ENCODE results near the gene MAPK1. TPM values are rescaled to one million over a fixed set of nuclear protein-coding genes. Genes with fewer than 3 reads are reported as not detected.
"Not testable (repeated sequence)": the region's sequence is repeated elsewhere in the genome, so short reads cannot be mapped to it uniquely, and the experiment has no call there.

MAPK1 gene
- total and polyA plus RNA-seq, 4 donors, result 87.7 to 183 (median 136) TPM

DNA sequence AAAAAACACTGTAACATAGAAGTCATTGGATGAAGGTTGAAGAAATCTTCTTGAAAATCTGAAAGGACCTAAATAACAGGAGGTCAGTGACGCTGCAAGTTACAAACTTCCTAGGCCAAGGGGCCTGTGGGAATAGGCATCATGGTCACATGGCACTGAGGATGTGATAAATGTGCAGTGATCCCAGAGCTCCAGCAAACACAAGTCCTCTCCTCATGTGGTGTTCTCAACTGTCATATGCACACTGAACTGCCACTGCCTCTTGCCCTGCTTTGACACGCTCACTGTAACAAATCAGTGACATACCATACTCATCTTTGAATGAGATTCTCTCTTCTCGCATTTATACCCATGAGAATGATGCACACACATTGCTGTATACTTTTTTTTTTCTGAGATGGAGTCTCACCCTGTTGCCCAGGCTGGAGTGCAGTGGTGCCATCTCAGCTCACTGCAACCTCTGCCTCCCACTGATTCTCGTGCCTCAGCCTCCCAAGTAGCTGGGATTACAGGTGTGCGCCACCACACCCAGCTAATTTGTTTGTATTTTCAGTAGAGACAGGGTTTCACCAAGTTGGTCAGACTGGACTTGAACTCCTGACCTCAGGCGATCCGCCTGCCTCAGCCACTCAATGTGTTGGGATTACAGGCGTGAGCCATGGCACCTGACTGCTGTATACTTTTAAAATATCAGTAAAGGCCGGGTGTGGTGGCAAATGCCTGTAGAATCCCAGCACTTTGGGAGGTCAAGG lies 66.7 kb downstream of the MAPK1 start:
- Histone ChIP-seq H3K27ac (ENCODE audit: low read depth, low read length) (no peak overlapping the region), H3K27me3 (ENCODE audit: control insufficient read depth, insufficient read depth, low read length) (no peaks in the 10 kb centered on the region), H3K36me3 (ENCODE audit: control insufficient read depth, insufficient read depth, low read length) (peaks cover 35% of the 10 kb centered on the region), H3K4me3 (ENCODE audit: low read depth, low read length) (no peak overlapping the region), H3K9me3 (ENCODE audit: control insufficient read depth, insufficient read depth, low read length) (no peaks in the 10 kb centered on the region), H3K4me1 (ENCODE audit: control insufficient read depth, insufficient read depth, low read length) (peaks cover 10% of the 10 kb centered on the region)
- 98% methylated on average over 7 of the region's 9 CpGs for WGBS (ENCODE audit: insufficient coverage)
- DNase-seq (ENCODE audit: low read depth in 4 of 6, low spot score in 6 of 6), result no peak

DNA sequence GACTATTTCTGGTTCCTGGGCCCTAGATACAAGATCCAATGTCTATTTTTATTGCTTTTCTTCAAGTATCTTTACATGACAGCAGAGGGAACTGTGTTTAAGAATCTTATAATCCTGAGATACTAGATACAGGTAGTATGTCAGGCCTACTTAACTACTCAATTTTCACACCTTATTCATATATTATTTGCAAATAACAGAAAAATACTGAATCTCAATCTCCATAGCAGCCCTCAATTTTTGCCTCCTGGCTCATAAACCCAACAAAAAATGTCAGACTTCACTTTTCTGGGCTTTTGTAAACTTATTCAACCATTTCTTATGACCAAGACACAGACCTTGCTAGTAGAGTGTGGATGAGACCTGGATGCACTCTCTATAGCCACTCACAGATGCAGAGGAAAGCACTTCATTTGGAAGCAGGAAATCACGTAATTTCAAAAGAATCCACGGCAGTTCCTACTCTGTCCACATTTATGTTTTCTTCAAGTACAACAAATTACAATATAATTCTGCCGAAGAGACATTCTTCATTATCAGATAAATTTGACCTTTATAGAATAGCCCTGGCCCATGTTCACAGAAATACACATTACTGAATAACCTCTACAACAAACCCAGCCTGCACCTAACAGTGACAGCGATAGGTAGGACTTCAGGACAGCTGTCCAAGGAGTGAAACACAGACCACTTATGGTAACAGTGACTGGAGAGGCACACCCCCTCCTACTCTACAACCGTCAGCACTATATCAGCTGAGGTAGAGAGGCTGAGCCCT lies 69.8 kb downstream of the MAPK1 start:
- Histone ChIP-seq H3K4me3 (ENCODE audit: low read depth, low read length) (no peak overlapping the region), H3K4me1 (ENCODE audit: control insufficient read depth, insufficient read depth, low read length) (peaks cover 5% of the 10 kb centered on the region), H3K9me3 (ENCODE audit: control insufficient read depth, insufficient read depth, low read length) (no peaks in the 10 kb centered on the region), H3K27me3 (ENCODE audit: control insufficient read depth, insufficient read depth, low read length) (no peaks in the 10 kb centered on the region), H3K27ac (ENCODE audit: low read depth, low read length) (peak overlapping the region; percentile 67), H3K36me3 (ENCODE audit: control insufficient read depth, insufficient read depth, low read length) (peaks cover 37% of the 10 kb centered on the region)
- 95% methylated on average over 4 of the region's 5 CpGs for WGBS (ENCODE audit: insufficient coverage)
- DNase-seq (ENCODE audit: low read depth in 4 of 6, low spot score in 6 of 6), result no peak

DNA sequence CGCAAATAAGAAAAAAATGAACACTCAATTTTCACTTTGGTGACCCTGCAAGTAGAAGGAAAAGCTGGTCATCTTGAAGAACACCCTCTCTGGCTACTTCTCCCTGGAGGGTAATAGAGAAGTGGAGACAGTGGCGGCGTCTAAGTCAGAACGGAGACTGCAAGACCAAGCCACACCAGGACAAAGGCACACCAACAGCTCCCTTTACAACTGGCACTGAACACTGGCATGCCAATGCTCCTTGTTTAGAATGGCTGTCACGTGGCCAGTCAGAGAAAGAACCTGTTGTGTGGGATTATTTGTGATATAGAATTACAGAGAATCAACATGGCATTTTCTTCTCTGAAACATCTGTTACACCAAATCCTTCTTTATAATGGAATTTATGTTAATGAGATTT lies 70.6 kb downstream of the MAPK1 start:
- Histone ChIP-seq H3K36me3 (ENCODE audit: control insufficient read depth, insufficient read depth, low read length) (peaks cover 33% of the 10 kb centered on the region), H3K27ac (ENCODE audit: low read depth, low read length) (peak overlapping the region; percentile 67), H3K4me3 (ENCODE audit: low read depth, low read length) (no peak overlapping the region), H3K27me3 (ENCODE audit: control insufficient read depth, insufficient read depth, low read length) (no peaks in the 10 kb centered on the region), H3K4me1 (ENCODE audit: control insufficient read depth, insufficient read depth, low read length) (peaks cover 5% of the 10 kb centered on the region), H3K9me3 (ENCODE audit: control insufficient read depth, insufficient read depth, low read length) (no peaks in the 10 kb centered on the region)
- WGBS (ENCODE audit: insufficient coverage), result no CpG with 5 or more reads among the region's 5 CpGs
- peak in 4 of 6 donors; percentile 11 to 69 (median 51) for DNase-seq (ENCODE audit: low read depth in 4 of 6, low spot score in 6 of 6)

DNA sequence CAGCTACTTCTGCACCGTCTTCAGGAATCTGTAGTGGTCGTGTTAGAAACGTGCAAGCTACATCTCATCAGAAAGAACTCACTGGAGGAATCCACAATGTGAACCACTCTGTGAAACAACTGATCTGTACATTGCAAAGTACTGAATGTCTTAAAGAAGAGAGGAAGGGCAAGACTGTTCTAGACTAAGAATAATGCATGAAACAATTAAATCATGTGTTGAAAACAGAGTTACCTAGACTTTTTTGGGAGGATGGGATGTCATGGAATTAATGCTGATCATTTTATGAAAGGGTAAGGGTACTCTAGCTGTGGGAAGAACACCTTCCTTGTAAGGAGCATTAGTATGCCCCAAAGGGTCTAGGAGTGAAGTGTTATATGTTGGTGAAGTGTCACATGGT lies 71.2 kb downstream of the MAPK1 start:
- no peaks in the 10 kb centered on the region for H3K9me3 ChIP-seq (ENCODE audit: control insufficient read depth, insufficient read depth, low read length)
- WGBS (ENCODE audit: insufficient coverage), result no CpG with 5 or more reads among the region's 3 CpGs
- H3K36me3 ChIP-seq (ENCODE audit: control insufficient read depth, insufficient read depth, low read length), result peaks cover 37% of the 10 kb centered on the region
- no peak overlapping the region for H3K27ac ChIP-seq (ENCODE audit: low read depth, low read length)
- DNase-seq (ENCODE audit: low read depth in 4 of 6, low spot score in 6 of 6), result no peak
- no peaks in the 10 kb centered on the region for H3K27me3 ChIP-seq (ENCODE audit: control insufficient read depth, insufficient read depth, low read length)
- peaks cover 5% of the 10 kb centered on the region for H3K4me1 ChIP-seq (ENCODE audit: control insufficient read depth, insufficient read depth, low read length)
- no peak overlapping the region for H3K4me3 ChIP-seq (ENCODE audit: low read depth, low read length)

DNA sequence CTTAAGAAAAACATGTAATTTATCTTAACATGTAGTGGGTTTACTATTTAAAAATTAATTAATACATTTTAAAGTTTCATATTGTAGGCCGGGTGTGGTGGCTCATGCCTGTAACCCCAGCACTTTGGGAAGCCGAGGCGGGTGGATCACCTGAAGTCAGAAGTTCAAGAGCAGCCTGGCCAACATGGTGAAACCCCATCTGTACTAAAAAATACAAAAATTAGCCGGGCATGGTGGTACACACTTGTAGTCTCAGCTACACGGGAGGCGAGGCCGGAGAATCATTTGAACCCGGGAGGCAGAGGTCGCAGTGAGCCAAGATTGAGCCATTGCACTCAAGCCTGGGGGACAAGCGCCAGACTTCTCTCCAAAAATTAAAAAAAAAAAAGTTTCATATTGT lies 73.7 kb downstream of the MAPK1 start:
- H3K36me3 ChIP-seq (ENCODE audit: control insufficient read depth, insufficient read depth, low read length), result peaks cover 34% of the 10 kb centered on the region
- H3K4me3 ChIP-seq (ENCODE audit: low read depth, low read length); H3K27ac ChIP-seq (ENCODE audit: low read depth, low read length); H3K27me3 ChIP-seq (ENCODE audit: control insufficient read depth, insufficient read depth, low read length); H3K9me3 ChIP-seq (ENCODE audit: control insufficient read depth, insufficient read depth, low read length); H3K4me1 ChIP-seq (ENCODE audit: control insufficient read depth, insufficient read depth, low read length); DNase-seq (ENCODE audit: low read depth in 4 of 6, low spot score in 6 of 6): not testable (repeated sequence)
- 96% methylated on average over 7 of the region's 10 CpGs for WGBS (ENCODE audit: insufficient coverage)

DNA sequence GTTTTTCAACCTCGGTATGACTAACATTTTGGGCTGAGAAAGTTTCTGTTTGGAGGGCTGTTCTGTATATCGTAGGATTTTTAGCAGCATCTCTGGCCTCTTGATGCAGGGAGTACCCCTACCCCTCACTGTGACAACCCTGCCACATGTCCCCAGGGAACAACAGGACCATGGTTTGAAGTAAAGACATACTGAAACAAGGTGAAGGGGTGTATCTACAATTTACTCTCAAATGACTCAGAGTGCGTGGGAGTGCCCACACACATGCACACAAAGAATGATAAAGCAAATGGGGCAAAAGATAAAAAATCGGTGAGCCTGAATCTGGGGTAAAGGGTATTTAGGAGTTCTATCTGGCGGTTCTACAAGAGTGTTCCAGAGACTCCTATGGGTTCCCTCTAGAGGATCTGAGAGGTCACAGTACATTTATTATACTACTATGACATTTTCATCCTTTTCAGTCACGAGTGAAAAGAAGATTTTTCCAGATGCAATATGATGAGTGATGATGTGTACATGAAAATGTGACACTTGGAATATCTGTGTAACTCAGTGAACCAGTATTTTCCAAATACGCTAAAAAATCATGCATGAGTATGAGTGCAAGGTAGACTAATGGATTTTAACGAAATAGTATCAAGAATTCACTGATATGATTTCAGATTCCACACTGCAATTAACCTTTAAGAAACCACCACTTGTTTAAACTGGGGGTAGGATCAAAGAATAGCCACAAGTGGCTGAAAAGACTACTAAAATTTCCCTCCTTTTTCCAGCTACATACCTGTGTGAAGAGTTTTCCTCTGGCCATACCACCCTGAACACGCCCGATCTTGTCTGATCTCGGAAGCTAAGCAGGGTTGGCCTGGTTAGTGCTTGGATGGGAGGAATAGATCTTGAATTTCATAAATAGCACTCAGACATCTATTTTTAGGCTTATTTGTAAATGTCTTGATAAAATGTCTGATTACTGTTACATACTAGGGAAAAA lies 75.5 kb downstream of the MAPK1 start:
- no peaks in the 10 kb centered on the region for H3K9me3 ChIP-seq (ENCODE audit: control insufficient read depth, insufficient read depth, low read length)
- no CpG with 5 or more reads among the region's 11 CpGs for WGBS (ENCODE audit: insufficient coverage)
- H3K4me3 ChIP-seq (ENCODE audit: low read depth, low read length), result no peak overlapping the region
- DNase-seq (ENCODE audit: low read depth in 4 of 6, low spot score in 6 of 6), result no peak
- H3K27ac ChIP-seq (ENCODE audit: low read depth, low read length), result no peak overlapping the region
- H3K27me3 ChIP-seq (ENCODE audit: control insufficient read depth, insufficient read depth, low read length), result no peaks in the 10 kb centered on the region
- H3K36me3 ChIP-seq (ENCODE audit: control insufficient read depth, insufficient read depth, low read length), result peaks cover 30% of the 10 kb centered on the region
- peaks cover 2% of the 10 kb centered on the region for H3K4me1 ChIP-seq (ENCODE audit: control insufficient read depth, insufficient read depth, low read length)

DNA sequence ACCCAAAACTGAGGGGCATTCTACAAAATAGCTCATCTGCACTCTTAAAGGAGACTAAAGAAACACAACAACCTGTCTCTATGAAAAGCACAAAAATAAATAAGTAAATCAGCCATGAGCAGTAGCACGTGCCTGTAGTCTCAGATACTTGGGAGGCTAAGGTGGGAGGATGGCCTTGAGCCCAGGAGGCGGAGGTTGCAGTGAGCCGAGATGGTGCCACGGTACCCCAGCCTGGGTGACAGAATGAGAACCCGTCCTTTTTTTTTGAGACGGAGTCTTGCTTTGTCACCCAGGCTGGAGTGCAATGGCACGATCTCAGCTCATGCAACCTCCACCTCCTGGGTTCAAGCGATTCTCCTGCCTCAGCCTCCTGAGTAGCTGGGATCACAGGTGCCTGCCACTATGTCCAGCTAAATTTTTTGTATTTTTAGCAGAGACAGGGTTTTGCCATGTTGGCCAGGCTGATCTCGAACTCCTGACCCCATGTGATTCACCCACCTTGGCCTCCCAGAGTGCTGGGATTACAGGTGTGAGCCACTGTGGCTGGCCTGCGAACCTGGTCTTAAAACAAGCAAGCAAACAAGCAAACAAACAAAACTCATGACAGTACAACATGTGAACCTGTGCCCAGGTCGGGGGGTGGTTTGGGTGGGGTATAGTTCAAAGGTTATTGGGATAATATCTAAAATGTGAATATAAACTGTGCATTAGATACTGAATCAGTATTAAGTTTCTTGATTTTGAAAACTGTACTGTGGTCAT lies 76.4 kb downstream of the MAPK1 start:
- not testable (repeated sequence) for H3K27ac ChIP-seq (ENCODE audit: low read depth, low read length); H3K9me3 ChIP-seq (ENCODE audit: control insufficient read depth, insufficient read depth, low read length); H3K4me1 ChIP-seq (ENCODE audit: control insufficient read depth, insufficient read depth, low read length); DNase-seq (ENCODE audit: low read depth in 4 of 6, low spot score in 6 of 6); H3K4me3 ChIP-seq (ENCODE audit: low read depth, low read length); H3K27me3 ChIP-seq (ENCODE audit: control insufficient read depth, insufficient read depth, low read length)
- WGBS (ENCODE audit: insufficient coverage), result 91% methylated on average over 6 of the region's 11 CpGs
- H3K36me3 ChIP-seq (ENCODE audit: control insufficient read depth, insufficient read depth, low read length), result peaks cover 30% of the 10 kb centered on the region

DNA sequence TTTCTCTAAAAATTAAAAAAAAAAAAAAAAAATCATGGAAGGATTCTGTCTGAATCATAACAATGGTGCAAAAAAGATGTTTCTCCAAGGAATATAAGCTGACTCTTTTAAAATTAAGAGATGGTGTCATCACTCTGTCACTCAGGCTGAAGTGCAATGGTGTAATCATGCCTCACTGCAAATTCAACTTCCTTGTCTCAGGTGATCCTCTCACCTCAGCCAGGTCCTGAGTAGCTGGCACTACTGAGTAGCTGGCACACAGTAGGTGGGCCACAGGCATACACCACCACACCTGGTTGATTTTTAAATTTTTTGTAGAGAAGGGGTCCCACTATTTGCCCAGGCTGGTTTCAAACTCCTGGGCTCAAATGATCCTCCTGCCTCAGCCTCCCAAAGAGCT lies 77.1 kb downstream of the MAPK1 start:
- no peaks in the 10 kb centered on the region for H3K9me3 ChIP-seq (ENCODE audit: control insufficient read depth, insufficient read depth, low read length)
- H3K4me1 ChIP-seq (ENCODE audit: control insufficient read depth, insufficient read depth, low read length), result no peaks in the 10 kb centered on the region
- no peak overlapping the region for H3K4me3 ChIP-seq (ENCODE audit: low read depth, low read length)
- no peak for DNase-seq (ENCODE audit: low read depth in 4 of 6, low spot score in 6 of 6)
- peaks cover 34% of the 10 kb centered on the region for H3K36me3 ChIP-seq (ENCODE audit: control insufficient read depth, insufficient read depth, low read length)
- H3K27me3 ChIP-seq (ENCODE audit: control insufficient read depth, insufficient read depth, low read length), result no peaks in the 10 kb centered on the region
- no peak overlapping the region for H3K27ac ChIP-seq (ENCODE audit: low read depth, low read length)

DNA sequence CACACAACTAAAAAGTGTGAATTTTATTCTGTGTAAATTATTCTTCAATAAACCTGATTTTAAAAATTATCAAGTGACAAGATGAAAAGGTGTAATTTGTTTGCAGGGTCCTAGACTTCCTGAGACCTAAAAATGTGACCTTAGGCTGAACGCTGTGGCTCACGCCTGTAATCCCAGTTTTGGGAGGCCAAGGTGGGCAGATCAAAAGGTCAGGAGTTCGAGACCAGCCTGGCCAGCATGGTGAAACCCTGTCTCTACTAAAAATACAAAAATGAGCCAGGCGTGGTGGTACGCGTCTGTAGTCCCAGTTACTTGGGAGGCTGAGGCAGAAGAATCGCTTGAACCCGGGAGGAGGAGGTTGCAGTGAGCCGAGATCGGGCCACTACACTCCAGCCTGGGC lies 79.9 kb downstream of the MAPK1 start:
- 98% methylated on average over 6 of the region's 10 CpGs for WGBS (ENCODE audit: insufficient coverage)
- H3K4me3 ChIP-seq (ENCODE audit: low read depth, low read length); H3K27me3 ChIP-seq (ENCODE audit: control insufficient read depth, insufficient read depth, low read length); H3K4me1 ChIP-seq (ENCODE audit: control insufficient read depth, insufficient read depth, low read length); H3K27ac ChIP-seq (ENCODE audit: low read depth, low read length); DNase-seq (ENCODE audit: low read depth in 4 of 6, low spot score in 6 of 6); H3K9me3 ChIP-seq (ENCODE audit: control insufficient read depth, insufficient read depth, low read length): not testable (repeated sequence)
- H3K36me3 ChIP-seq (ENCODE audit: control insufficient read depth, insufficient read depth, low read length), result peaks cover 41% of the 10 kb centered on the region
